HG03095 (cell line): ENCODE results near the gene ASB15.

Source experiments
- ATAC-seq: cut with Tn5 transposase; IDR thresholded peaks from one replicate; pipeline ENCODE4 v1.9.1; 2021; ENCODE audit warnings: moderate library complexity; ENCODE audit not compliant: unreplicated experiment

Gene ASB15

DNA sequence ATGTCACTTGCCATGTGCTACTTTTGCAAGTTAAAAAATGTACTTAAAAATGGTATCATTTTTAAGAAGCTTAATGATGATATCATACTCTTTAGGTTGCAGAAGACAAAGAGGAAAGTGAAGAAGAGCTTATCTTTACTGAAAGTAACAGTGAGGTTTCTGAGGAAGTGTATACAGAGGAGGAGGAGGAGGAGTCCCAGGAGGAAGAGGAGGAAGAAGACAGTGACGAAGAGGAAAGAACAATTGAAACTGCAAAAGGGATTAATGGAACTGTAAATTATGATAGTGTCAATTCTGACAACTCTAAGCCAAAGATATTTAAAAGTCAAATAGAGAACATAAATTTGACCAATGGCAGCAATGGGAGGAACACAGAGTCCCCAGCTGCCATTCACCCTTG is 60.1 kb downstream of the ASB15 start:
- ATAC-seq, result no peak

DNA sequence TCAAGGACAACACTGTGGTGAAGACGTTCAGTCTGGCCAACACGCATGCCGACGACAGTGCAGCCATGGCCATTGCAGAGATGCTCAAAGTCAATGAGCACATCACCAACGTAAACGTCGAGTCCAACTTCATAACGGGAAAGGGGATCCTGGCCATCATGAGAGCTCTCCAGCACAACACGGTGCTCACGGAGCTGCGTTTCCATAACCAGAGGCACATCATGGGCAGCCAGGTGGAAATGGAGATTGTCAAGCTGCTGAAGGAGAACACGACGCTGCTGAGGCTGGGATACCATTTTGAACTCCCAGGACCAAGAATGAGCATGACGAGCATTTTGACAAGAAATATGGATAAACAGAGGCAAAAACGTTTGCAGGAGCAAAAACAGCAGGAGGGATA is 60.7 kb downstream of the ASB15 start:
- no peak for ATAC-seq

- ATAC-seq, result no peak
These were observed 61.1 kb downstream of the ASB15 start for GRCh38 chr7:123662755-123663154.

GRCh38 chr7:123663200-123663599 is 61.6 kb downstream of the ASB15 start:
- no peak for ATAC-seq

DNA sequence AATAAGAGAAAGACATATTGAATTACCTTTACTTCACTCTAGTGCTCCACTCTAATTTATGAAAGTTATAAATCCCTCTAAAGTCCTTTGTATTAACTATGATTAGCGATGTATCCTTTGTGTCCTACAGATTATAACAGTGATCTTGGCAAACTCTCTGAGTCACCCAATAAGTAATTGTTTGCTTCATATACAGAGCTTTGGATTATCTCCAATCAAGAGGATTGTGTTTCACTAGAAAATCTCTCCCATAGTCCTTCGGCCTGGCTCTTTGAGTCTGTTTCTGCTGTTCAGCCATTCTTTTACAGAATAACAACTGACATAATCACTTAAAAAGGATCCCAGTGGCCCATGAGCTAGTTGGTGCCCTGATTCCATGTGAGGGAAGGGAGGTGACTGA is 63.5 kb downstream of the ASB15 start:
- no peak for ATAC-seq

DNA sequence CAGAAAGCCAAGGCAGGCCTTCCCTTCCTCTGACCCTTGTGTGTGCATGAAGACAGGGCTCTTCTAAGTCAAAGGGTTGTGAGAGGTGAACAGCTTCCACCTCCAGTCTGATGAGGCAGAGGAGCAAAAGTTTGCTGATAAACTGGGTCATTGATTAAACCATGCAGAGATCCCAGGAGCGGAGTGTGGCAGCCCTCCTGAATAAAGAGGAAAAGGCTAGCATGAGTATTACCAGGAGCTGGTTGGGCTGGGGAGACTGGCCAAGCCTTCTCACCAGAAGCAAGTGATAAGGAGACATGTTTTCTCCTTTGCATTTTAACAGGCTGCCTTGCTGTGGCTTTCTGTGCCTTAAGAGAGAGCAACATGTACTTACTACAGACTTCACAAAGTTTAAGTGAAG is 64.3 kb downstream of the ASB15 start:
- no peak for ATAC-seq

- no peak for ATAC-seq
These were observed 64.9 kb downstream of the ASB15 start for GRCh38 chr7:123666492-123666891.

- no peak for ATAC-seq
These were observed 67.9 kb downstream of the ASB15 start for GRCh38 chr7:123669485-123669884.

DNA sequence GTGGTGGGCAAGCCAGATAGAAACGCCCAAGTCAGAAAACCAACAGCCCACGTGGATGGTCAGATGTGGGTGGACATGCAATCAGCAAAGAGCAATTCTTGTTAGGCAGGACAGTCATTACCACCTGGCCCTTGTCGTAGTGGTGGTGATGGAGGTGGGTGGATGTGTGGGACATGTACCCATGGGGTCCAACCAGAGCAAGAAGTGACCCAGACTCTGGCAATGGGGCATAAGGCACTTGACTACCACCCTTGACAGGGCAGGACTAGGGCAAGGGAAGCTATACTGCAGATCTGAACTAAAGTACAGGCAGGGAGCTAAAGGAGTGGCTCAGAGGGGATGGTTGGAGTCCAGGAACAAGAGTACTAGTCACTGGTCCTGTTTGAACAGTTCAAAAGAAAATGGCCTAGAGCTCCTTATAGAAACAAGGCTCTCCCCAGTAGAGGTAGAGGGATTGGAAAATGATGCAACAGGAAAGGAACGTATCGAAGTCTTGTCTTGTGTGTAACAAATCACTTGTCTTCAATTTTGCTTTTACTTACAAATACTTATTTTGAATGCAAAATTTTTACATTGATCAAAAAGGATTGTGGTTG is 71.6 kb downstream of the ASB15 start:
- no peak for ATAC-seq

GRCh38 chr7:123673752-123674398 is 72.3 kb downstream of the ASB15 start:
- ATAC-seq, result no peak

DNA sequence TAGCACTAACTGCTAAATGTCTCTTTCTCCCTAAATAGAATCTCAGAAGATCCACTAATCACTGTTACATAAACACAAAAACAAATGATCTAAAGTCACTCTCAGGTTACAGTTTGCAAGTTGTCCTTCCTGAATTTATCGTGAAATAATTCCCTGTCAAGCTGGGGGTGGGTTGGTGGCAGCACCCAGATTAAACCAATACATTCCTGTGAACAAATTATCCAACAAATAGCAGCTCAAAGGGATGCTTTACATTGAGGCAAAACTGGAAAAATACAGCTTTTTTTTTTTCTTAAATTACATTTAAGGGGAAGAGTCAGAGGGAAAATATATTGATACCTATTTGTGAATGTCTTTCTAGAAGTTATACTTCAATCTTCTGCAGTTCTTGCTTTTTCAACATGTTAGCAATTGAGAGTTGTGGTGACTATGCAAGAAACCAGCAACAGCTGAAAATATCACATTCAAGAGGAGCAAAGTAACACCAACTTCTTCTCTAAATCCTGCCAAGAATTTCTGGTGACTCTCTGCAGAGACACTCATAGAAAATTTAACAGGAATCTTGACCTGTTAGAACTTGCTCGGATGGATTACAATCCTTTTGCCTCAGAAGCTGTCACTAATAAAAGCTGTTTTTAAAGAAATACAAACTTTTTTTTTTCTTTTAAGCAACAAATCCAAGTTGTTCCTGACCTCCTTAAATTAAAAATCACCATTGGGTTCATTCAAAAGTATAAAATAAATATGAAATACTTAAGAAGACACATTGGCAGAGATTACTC is 73.0 kb downstream of the ASB15 start:
- ATAC-seq, result no peak

GRCh38 chr7:123675181-123675473 is 73.5 kb downstream of the ASB15 start:
- no peak for ATAC-seq

DNA sequence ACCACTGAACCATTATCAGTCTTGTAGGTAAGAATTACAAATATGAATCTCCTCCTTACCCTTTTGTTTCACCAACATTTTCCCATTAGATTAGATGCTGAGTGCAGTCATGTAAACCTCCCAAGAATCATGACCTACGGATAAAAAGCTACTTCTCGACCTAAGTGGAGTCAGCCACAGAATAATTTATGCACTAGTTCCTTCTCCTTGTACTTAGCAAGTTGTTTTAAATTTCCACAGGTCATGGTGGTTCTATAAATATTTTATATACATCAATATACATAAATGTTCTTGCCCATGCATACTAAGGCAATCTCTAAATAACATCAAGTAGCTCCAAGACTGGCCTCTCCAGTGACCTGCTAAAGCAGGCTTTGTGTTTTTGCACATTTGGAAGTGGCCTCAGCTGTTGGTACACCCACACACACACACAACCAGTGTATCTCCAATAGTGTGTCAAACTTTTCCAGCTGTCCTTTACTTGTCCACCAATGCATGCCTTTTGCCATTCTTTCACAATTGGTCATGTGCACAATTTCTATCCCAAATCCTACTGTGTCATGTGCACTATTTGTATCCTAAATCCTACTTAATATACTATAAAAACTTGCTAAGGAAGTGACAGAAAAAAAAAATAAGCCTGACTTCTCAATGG is 75.6 kb downstream of the ASB15 start:
- ATAC-seq, result no peak

DNA sequence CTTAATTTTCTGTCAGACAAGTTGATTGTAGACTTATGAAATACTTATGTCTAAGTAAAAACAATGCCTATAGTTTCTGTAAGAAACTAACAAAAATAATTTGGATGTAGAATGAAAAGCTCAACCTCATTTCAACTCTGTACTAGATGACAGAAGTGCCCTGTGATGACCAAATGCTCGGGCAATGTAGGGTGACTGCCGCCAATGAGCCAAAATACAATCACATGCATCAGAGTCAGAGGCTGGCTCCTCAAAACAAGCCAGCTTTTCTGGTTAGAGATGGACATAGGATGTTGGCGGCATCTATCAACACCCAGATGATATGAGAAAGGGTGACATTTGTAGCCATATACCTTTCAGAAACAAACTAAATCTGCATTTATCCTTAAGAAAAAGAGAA is 78.0 kb downstream of the ASB15 start:
- ATAC-seq, result no peak

DNA sequence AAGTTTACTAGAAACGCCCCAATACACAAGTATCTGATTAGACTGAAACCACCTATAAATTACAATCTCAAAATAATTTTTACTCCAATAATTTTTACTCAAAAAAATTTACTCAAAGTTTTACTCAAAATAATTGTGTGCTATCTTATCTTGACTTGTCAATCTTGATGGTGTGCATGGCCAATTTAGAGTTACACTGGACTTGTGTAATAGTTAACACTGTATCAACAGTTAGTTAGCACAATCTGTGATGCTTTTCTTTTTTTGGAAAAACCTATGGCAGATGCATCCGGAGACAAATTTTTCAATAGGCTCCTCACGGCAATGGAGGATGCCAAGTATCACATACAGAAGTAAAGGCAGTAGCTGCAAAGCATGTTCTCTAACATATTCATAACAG is 79.0 kb downstream of the ASB15 start:
- no peak for ATAC-seq

- ATAC-seq, result no peak
These were observed 79.9 kb downstream of the ASB15 start for GRCh38 chr7:123681561-123681960.

GRCh38 chr7:123682690-123683089 is 81.1 kb downstream of the ASB15 start:
- ATAC-seq, result peak; percentile 53

DNA sequence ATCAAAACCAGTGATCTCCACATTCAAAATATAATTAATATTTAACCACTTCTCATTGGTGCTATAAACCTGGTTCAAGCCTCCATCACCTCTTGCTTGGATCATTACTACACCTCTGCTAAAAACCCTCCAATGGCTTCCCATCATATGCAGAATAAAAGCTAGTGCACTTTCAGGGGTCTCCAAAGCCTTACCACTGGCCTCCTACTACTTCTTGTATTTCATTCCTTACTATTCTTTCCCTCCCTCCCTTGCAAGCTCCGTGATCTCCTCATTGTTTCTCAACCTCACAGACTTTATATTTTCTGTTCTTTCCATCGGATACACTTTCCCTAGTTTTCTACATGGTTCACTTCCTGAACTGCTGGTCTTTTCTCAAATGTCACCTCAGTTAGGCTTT is 85.5 kb downstream of the ASB15 start:
- no peak for ATAC-seq

- ATAC-seq, result no peak
These were observed 86.1 kb downstream of the ASB15 start for GRCh38 chr7:123687727-123688126.
